Activated CD4-positive, alpha-beta memory T cell treated with anti-CD3 and anti-CD28 coated beads, Interleukin-2, amount 10 ng/mL, durations not matched to agents 7 days and 5 days (primary cell): ENCODE results near the gene C10orf67. TPM values are rescaled to one million over a fixed set of nuclear protein-coding genes. Genes with fewer than 3 reads are reported as not detected.
A peak's percentile ranks its signal among the peaks of the same experiment; 100 is the strongest.

Experiments
- CTCF ChIA-PET: fragments of 350-600 bp; sonication (Branson Sonifier 250); formaldehyde crosslinking; loops from one replicate; lab custom pipeline; 2021; ENCODE audit warnings: antibody characterized with exemption, inconsistent platforms; lab: Charles Lee
- POLR2A ChIA-PET: fragments of 350-600 bp; sonication (Branson Sonifier 250); formaldehyde crosslinking; loops from one replicate; lab custom pipeline; 2021; ENCODE audit warnings: antibody characterized with exemption; lab: Charles Lee
- DNase-seq: peaks from one replicate; pipeline ENCODE4 v3.0.0-alpha.2; 2020
- H3K27ac Mint-ChIP-seq: one replicate; pipeline ENCODE4 v1.8.0; 2021; ENCODE audit warnings: mild to moderate bottlenecking, mixed read lengths
- H3K27me3 Mint-ChIP-seq: one replicate; pipeline ENCODE4 v1.8.0; 2021; ENCODE audit warnings: mixed read lengths
- H3K36me3 Mint-ChIP-seq: one replicate; pipeline ENCODE4 v1.8.0; 2021; ENCODE audit warnings: low read depth, mixed read lengths
- H3K4me1 Mint-ChIP-seq: one replicate; pipeline ENCODE4 v1.8.0; 2021; ENCODE audit warnings: mixed read lengths
- H3K4me3 Mint-ChIP-seq: one replicate; pipeline ENCODE4 v1.8.0; 2021; ENCODE audit warnings: mild to moderate bottlenecking, mixed read lengths
- H3K9me3 Mint-ChIP-seq: one replicate; pipeline ENCODE4 v1.8.0; 2021; ENCODE audit warnings: mixed read lengths
- total RNA-seq, 2 experiments: library from RNA; stranded (reverse); gene quantifications; one replicate each; pipeline ENCODE4 v1.2.3, GENCODE V29; 2021

C10orf67 gene
- total RNA-seq, 2 experiments from 2014 or later: not detected

DNA sequence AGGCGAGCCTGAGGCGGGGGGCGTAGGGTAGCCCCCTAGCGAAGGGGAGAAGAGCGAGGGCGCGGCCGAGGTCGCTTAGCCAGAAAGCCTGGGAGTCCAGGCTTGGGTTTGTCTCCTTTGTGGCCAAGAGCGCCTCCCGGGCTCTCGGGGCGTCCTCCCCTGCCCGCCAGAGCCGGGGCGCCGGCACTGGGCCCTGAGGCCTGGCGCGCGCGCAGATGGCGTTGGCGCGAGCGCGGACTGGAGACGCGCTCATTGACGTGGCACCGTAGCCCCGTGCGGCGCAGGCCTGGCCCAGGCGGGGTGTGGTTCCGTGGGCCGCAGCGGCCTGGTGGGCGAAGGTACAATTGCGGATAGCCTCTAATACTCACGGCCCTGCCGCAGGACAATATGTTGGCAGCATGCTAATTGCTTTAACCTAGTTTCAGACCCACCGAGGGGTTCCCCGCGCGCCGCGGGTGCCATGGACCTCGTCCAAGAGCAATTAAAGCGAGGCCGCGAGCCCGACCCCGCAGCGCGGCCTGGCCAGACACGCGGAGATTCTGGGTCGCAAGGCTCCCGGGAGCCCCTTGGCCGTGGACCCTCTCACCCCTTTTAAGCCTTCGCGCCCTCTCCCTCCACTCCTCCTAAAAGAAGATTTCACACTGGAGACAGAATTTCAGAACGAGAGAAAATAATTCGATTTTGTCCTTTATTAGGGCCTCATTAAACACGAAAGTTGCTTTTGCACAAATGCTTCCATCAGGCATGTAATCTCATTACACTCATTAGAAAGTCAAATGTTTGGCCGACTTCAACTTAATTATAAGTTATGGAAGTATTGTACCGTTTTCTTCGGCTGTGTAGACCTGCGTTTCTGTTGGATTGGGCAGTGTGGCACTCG, 149.4 kb downstream of the C10orf67 start:
- ChIA-PET CTCF (no interaction called here), POLR2A (no interaction called here)
- Mint-ChIP-seq H3K27me3 (peaks cover 69% of the 10 kb centered on the region), H3K36me3 (no peaks in the 10 kb centered on the region), H3K4me3 (no peak overlapping the region), H3K4me1 (peaks cover 6% of the 10 kb centered on the region), H3K27ac (no peak overlapping the region), H3K9me3 (no peaks in the 10 kb centered on the region)
- DNase-seq: no peak

DNA sequence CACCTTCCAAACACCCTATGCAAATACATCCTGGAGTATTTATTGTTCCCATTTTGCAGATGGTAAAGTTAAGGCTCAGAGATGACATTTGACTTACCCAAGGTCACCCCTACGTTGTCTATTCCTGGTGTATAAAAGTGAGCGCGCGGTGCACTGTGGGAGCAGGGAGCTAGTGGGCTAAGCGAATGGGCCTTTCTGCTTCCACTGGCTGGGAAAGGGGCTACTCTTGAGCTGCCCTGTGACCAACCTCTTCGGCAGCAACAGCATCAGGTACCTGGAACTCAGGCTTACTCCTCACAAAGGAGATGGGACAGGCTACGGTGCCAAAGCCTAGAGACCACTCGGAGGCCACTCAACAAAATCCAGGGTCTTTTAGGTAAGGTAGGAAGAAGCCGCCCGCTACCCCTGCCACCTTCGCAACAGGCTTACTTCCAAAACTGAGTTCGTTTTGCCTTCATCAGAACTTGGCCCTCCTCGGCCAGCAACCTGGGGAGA, 150.1 kb downstream of the C10orf67 start:
- H3K27me3 Mint-ChIP-seq: peaks cover 66% of the 10 kb centered on the region
- no peak overlapping the region for H3K4me3 Mint-ChIP-seq
- no peaks in the 10 kb centered on the region for H3K36me3 Mint-ChIP-seq
- ChIA-PET POLR2A (no interaction called here), CTCF (no interaction called here)
- no peak overlapping the region for H3K27ac Mint-ChIP-seq
- DNase-seq: no peak
- H3K4me1 Mint-ChIP-seq: no peaks in the 10 kb centered on the region
- no peaks in the 10 kb centered on the region for H3K9me3 Mint-ChIP-seq

- no peaks in the 10 kb centered on the region for H3K4me1 Mint-ChIP-seq
- H3K4me3 Mint-ChIP-seq: no peak overlapping the region
- H3K9me3 Mint-ChIP-seq: no peaks in the 10 kb centered on the region
- DNase-seq: no peak
- H3K27me3 Mint-ChIP-seq: peaks cover 69% of the 10 kb centered on the region
- POLR2A ChIA-PET: no interaction called here
- H3K36me3 Mint-ChIP-seq: no peaks in the 10 kb centered on the region
- peak overlapping the region; percentile 49 for H3K27ac Mint-ChIP-seq
- CTCF ChIA-PET: interaction anchor here (0.7 kb wide), 1 partner anchor 101 kb away, joined by 3 read pairs; no protein-coding TSS in a partner anchor
Observed at GRCh38 chr10:23193435-23194074, 151.0 kb downstream of the C10orf67 start.

DNA sequence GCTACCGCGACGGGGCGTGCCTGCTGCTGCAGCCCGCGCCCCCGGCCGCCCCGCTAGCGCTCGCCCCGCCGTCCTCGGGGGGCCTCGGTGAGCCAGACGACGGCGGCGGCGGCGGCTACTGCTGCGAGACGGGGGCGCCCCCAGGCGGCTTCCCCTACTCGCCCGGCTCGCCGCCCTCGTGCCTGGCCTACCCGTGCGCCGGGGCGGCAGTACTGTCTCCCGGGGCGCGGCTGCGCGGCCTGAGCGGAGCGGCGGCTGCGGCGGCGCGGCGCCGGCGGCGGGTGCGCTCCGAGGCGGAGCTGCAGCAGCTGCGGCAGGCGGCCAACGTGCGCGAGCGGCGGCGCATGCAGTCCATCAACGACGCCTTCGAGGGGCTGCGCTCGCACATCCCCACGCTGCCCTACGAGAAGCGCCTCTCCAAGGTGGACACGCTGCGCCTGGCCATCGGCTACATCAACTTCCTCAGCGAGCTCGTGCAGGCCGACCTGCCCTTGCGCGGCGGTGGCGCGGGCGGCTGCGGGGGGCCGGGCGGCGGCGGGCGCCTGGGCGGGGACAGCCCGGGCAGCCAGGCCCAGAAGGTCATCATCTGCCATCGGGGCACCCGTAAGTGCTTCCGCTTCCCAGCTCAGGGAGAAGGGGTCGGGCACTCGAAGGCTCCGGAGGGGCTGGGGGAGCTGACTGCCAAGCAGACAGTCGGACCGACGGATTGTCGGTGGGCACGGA, 151.7 kb downstream of the C10orf67 start:
- Mint-ChIP-seq H3K9me3 (no peaks in the 10 kb centered on the region), H3K4me3 (no peak overlapping the region), H3K4me1 (no peaks in the 10 kb centered on the region), H3K27ac (no peak overlapping the region), H3K27me3 (peaks cover 66% of the 10 kb centered on the region), H3K36me3 (no peaks in the 10 kb centered on the region)
- ChIA-PET CTCF (interaction anchor here (0.7 kb wide), 1 partner anchor 100 kb away, joined by 3 read pairs; no protein-coding TSS in a partner anchor), POLR2A (no interaction called here)
- no peak for DNase-seq

GRCh38 chr10:23191764-23192711, 152.6 kb downstream of the C10orf67 start, which contains the start of gene PTF1A:
Gene PTF1A, plus strand, starts transcription at chr10:23192312. Its CDS starts 219 bp downstream, at chr10:23192531.
- H3K4me1 Mint-ChIP-seq: no peaks in the 10 kb centered on the region
- H3K27me3 Mint-ChIP-seq: peaks cover 64% of the 10 kb centered on the region
- peak within 1 kb of the TSS; percentile 47 for H3K27ac Mint-ChIP-seq
- H3K36me3 Mint-ChIP-seq: no peaks in the 10 kb centered on the region
- H3K9me3 Mint-ChIP-seq: no peaks in the 10 kb centered on the region
- DNase-seq: no peak
- no peak within 1 kb of the TSS for H3K4me3 Mint-ChIP-seq
- ChIA-PET CTCF (no interaction called here), POLR2A (no interaction called here)

GRCh38 chr10:23190872-23191763, 153.5 kb downstream of the C10orf67 start:
- H3K27me3 Mint-ChIP-seq: peaks cover 60% of the 10 kb centered on the region
- no peaks in the 10 kb centered on the region for H3K36me3 Mint-ChIP-seq
- H3K9me3 Mint-ChIP-seq: no peaks in the 10 kb centered on the region
- no peaks in the 10 kb centered on the region for H3K4me1 Mint-ChIP-seq
- no peak overlapping the region for H3K4me3 Mint-ChIP-seq
- DNase-seq: no peak
- POLR2A ChIA-PET: no interaction called here
- peak overlapping the region; percentile 47 for H3K27ac Mint-ChIP-seq
- CTCF ChIA-PET: no interaction called here

DNA sequence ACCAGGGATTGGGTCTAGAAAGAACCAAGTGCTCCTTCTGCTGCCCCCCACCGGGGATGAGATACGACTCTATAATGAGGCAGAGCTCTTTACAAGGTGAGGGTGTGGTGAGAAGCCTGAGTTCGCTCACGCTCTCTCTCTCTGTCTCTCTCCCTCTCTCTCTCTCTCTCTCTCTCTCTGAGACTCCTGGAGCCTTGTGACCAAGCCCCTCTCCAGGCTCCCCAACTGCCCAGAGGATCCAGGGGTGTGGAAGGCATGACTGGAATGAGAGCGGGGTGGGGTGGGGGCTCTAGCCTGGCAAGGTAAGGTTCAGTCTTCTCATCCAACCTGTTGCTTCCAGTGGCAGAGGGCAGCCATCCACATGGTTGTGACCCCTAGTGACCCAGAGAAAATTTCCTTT, 155.6 kb downstream of the C10orf67 start:
- no peaks in the 10 kb centered on the region for H3K36me3 Mint-ChIP-seq
- no peak for DNase-seq
- ChIA-PET CTCF (no interaction called here), POLR2A (no interaction called here)
- no peaks in the 10 kb centered on the region for H3K9me3 Mint-ChIP-seq
- peaks cover 49% of the 10 kb centered on the region for H3K27me3 Mint-ChIP-seq
- H3K4me3 Mint-ChIP-seq: no peak overlapping the region
- H3K27ac Mint-ChIP-seq: no peak overlapping the region
- H3K4me1 Mint-ChIP-seq: no peaks in the 10 kb centered on the region

DNA sequence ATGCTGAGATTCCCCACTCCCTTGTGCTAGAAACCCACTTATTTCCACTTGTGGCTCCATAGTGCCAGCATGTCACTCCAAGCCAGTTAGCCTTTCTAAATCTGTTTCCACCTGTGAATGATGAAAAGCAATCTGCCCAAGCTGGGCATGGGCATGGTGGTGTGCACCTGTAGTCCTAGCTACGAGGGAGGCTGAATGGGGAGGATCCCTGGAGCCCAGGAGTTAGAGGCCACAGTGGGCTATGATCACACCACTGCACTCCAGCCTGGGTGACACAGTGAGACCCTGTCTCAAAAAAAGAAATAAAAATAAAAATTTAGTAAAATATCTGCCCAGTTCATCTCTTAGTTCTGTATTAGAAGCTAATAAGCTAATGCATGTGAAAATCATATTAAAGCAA, 157.4 kb downstream of the C10orf67 start:
- Mint-ChIP-seq H3K27me3 (peaks cover 40% of the 10 kb centered on the region), H3K27ac (no peak overlapping the region), H3K9me3 (no peaks in the 10 kb centered on the region), H3K36me3 (no peaks in the 10 kb centered on the region), H3K4me3 (no peak overlapping the region), H3K4me1 (no peaks in the 10 kb centered on the region)
- POLR2A ChIA-PET: no interaction called here
- DNase-seq: no peak
- CTCF ChIA-PET: no interaction called here

- Mint-ChIP-seq H3K36me3 (no peaks in the 10 kb centered on the region), H3K27ac (no peak overlapping the region), H3K27me3 (peaks cover 44% of the 10 kb centered on the region), H3K9me3 (no peaks in the 10 kb centered on the region), H3K4me1 (no peaks in the 10 kb centered on the region), H3K4me3 (no peak overlapping the region)
- POLR2A ChIA-PET: no interaction called here
- CTCF ChIA-PET: no interaction called here
- DNase-seq: no peak
Observed at GRCh38 chr10:23186697-23187096, 157.9 kb downstream of the C10orf67 start.

DNA sequence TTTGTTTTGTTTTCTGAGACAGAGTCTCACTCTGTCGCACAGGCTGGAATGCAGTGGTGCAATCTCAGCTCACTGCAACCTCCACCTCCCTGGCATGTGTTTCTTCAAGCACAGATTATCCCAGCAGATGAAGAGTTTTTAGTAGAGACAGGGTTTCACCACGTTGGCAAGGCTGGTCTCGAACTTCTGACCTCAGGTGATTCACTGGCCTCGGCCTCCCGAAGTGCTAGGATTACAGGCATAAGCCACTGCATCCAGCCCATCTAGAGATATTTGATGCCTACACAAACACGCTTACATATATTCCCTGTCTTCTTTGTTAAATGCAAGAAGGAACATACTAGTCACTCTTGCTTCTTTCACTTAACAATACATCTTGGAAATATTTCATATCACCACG, 158.4 kb downstream of the C10orf67 start:
- Mint-ChIP-seq H3K27ac (no peak overlapping the region), H3K4me1 (no peaks in the 10 kb centered on the region), H3K9me3 (no peaks in the 10 kb centered on the region), H3K27me3 (peaks cover 41% of the 10 kb centered on the region), H3K4me3 (no peak overlapping the region), H3K36me3 (no peaks in the 10 kb centered on the region)
- ChIA-PET POLR2A (no interaction called here), CTCF (no interaction called here)
- no peak for DNase-seq

GRCh38 chr10:23174977-23175512, 169.6 kb downstream of the C10orf67 start:
- H3K4me1 Mint-ChIP-seq: no peaks in the 10 kb centered on the region
- CTCF ChIA-PET: no interaction called here
- H3K36me3 Mint-ChIP-seq: no peaks in the 10 kb centered on the region
- peaks cover 52% of the 10 kb centered on the region for H3K27me3 Mint-ChIP-seq
- H3K27ac Mint-ChIP-seq: no peak overlapping the region
- POLR2A ChIA-PET: no interaction called here
- DNase-seq: no peak
- H3K4me3 Mint-ChIP-seq: no peak overlapping the region
- H3K9me3 Mint-ChIP-seq: no peaks in the 10 kb centered on the region
